ENCODE measurements around the gene DEPDC1B.
"Not testable (repeated sequence)": the region's sequence is repeated elsewhere in the genome, so short reads cannot be mapped to it uniquely, and the experiment has no call there.

Gene DEPDC1B

DNA sequence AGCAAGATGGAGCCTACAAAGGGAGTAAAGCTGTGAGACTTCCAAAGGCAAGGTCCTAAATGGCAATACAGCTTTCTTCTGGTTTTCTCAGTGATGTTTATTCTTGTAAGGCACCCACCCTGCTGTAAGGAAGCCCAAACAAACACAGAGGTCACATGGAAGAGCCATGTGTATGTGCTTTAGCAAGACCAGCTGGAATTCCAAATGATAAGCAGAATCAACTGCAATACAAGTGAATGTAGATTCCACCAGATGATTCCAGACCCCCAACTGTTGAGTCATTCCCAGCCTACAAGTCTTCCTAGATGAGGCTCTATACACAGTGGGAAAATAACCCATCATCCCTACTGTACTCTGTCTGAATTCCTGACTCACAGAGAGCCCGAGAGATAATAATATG lies 122.8 kb downstream of the DEPDC1B start:
- DNase-seq: no peak

DNA sequence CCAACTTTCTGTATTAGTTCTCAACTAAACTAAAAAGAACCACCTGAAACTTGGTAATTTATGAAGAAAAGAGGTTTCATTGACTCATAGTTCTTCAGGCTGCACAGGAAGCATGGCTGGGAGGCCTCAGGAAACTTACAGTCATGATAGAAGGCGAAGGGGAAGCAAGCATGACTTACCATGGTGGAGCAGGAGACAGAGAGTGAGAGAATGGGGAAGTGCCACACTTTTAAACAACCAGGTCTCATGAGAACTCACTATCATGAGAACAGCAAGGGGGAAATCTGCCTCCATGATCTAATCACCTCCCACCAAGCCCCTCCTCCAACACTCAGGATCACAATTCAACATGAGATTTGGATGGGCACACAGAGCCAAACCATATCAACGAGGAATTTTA lies 123.5 kb downstream of the DEPDC1B start:
- no peak for DNase-seq

DNA sequence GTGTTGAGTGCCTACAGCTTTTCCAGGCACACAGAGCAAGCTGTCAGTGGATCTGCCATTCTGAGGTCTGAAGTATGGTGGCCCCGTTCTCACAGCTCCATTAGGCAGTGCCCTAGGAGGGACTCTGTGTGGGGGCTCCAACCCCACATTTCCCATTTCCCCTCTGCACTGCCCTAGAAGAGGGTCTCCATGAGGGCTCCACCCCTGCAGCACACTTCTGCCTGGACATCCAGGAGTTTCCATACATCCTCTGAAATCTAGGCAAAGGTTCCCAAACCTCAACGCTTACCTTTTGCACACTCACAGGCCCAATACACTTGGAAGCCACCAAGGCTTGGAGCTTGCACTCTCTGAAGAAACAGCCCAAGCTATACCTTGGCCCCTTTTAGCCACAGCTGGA lies 131.3 kb downstream of the DEPDC1B start:
- no peak for DNase-seq

- DNase-seq: no peak
These were observed 136.2 kb downstream of the DEPDC1B start for GRCh38 chr5:60563696-60564324.

DNA sequence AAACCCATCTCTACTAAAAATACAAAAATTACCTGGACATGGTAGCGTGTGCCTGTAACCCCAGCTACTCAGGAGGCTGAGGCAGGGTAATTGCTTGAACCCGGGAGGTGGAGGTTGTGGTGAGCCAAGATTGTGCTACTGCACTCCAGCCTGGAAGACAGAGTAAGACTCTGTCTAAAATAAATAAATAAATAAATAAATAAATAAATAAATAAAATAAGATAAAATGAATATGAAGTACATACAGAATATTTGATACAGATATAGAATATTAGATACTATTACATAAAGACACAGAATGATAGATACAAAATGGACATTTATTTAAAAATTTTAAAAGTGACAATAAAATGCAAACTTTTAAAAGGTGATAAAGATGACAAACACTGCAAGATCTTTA lies 146.7 kb downstream of the DEPDC1B start:
- not testable (repeated sequence) for DNase-seq

GRCh38 chr5:60551829-60552228 lies 148.1 kb downstream of the DEPDC1B start:
- DNase-seq: no peak

DNA sequence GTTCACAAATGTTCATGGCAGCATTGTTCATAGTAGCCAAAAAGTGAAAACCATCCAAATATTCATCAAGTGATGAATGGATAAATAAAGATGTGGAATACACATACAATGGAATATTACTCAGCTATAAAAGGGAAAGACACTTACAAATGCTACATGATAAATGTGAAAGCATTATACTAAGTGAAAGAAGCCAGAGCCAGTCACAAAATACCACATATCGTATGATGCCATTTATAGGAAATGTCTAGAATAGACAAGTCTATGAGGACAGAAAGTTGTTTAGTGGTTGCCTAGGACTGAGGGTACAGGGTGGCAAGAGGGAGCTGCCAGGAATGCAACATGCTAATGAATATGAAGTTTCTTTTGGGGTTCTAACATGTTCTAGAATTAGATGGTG lies 148.7 kb downstream of the DEPDC1B start:
- no peak for DNase-seq

DNA sequence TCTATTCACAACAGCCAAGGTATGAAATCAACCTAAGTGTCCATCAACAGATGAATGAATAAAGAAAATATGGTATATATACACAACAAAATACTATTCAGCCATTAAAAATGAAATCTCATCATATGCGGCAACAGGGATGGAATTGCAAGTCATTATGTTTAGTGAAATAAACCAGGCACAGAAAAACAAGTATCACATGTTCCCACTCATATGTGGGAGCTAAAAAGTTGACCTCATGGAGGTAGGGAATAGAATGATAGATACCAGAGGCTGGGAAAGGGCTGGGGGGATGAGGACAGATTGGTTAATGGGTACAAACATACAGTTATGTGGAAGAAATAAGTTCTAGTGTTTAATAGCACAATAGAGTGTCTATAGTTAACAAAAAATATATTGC lies 149.7 kb downstream of the DEPDC1B start:
- DNase-seq: no peak

- no peak for DNase-seq
These were observed 150.1 kb downstream of the DEPDC1B start for GRCh38 chr5:60549841-60550240.

All from stimulated activated CD4-positive, alpha-beta T cell treated with anti-CD3 and anti-CD28 coated beads, Interleukin-2, amount 100 ng/mL, for 24 hours (primary cell).